Glutamatergic neuron (in vitro differentiated cells): Measurements from ENCODE around the gene SNRNP25. TPM values are rescaled to one million over a fixed set of nuclear protein-coding genes. Genes with fewer than 3 reads are reported as not detected.
A peak's percentile ranks its signal among the peaks of the same experiment; 100 is the strongest.

Experiments
- DNase-seq: peaks from one replicate; pipeline ENCODE4 v3.0.0; 2022
- H3K27ac Mint-ChIP-seq: one replicate; pipeline ENCODE4 v1.8.0; 2020; ENCODE audit warnings: mild to moderate bottlenecking, mixed read lengths, inconsistent platforms; ENCODE audit not compliant: unreplicated experiment
- H3K27me3 Mint-ChIP-seq: one replicate; pipeline ENCODE4 v1.8.0; 2020; ENCODE audit warnings: mild to moderate bottlenecking, moderate library complexity, mixed read lengths, inconsistent platforms; ENCODE audit not compliant: unreplicated experiment
- H3K36me3 Mint-ChIP-seq: one replicate; pipeline ENCODE4 v1.8.0; 2020; ENCODE audit warnings: mild to moderate bottlenecking, mixed read lengths, inconsistent platforms; ENCODE audit not compliant: unreplicated experiment
- H3K4me1 Mint-ChIP-seq: one replicate; pipeline ENCODE4 v1.8.0; 2020; ENCODE audit warnings: mild to moderate bottlenecking, low read depth, mixed read lengths, inconsistent platforms; ENCODE audit not compliant: unreplicated experiment
- H3K4me3 Mint-ChIP-seq: one replicate; pipeline ENCODE4 v1.8.0; 2020; ENCODE audit warnings: mild to moderate bottlenecking, mixed read lengths, inconsistent platforms; ENCODE audit not compliant: unreplicated experiment
- H3K9me3 Mint-ChIP-seq: one replicate; pipeline ENCODE4 v1.8.0; 2020; ENCODE audit warnings: mild to moderate bottlenecking, moderate library complexity, mixed read lengths, inconsistent platforms; ENCODE audit not compliant: unreplicated experiment
- CTCF ChIP-seq: fragments of 200-600 bp; sonication (generic); IDR thresholded peaks from one replicate; pipeline ENCODE4 v1.5.0; 2021; ENCODE audit not compliant: partially characterized antibody, unreplicated experiment
- total RNA-seq: library from RNA; stranded (reverse); fragmentation: NEBNext Ultra II Directional; extraction: Animal tissue kit (Norgen Biotek cat#: 25700); gene quantifications from one replicate; pipeline ENCODE4 v1.2.1, GENCODE V29; 2021; ENCODE audit not compliant: unreplicated experiment

Gene SNRNP25
- total RNA-seq, 1 donor from 2014 or later = 21.5 TPM

GRCh38 chr16:74747-75334, 21.2 kb downstream of the SNRNP25 start:
- no peaks in the 10 kb centered on the region for H3K36me3 Mint-ChIP-seq
- TF ChIP-seq CTCF = no peak
- H3K4me3 Mint-ChIP-seq = no peak overlapping the region
- H3K27me3 Mint-ChIP-seq = peaks cover 7% of the 10 kb centered on the region
- H3K9me3 Mint-ChIP-seq = no peaks in the 10 kb centered on the region
- no peak for DNase-seq
- H3K27ac Mint-ChIP-seq = peak overlapping the region; percentile 43
- peaks cover 9% of the 10 kb centered on the region for H3K4me1 Mint-ChIP-seq

GRCh38 chr16:75580-76501, 22.2 kb downstream of the SNRNP25 start:
- H3K36me3 Mint-ChIP-seq = no peaks in the 10 kb centered on the region
- no peak for TF ChIP-seq CTCF
- no peak for DNase-seq
- no peak overlapping the region for H3K4me3 Mint-ChIP-seq
- no peaks in the 10 kb centered on the region for H3K9me3 Mint-ChIP-seq
- no peak overlapping the region for H3K27ac Mint-ChIP-seq
- peaks cover 9% of the 10 kb centered on the region for H3K4me1 Mint-ChIP-seq
- H3K27me3 Mint-ChIP-seq = peaks cover 7% of the 10 kb centered on the region

DNA sequence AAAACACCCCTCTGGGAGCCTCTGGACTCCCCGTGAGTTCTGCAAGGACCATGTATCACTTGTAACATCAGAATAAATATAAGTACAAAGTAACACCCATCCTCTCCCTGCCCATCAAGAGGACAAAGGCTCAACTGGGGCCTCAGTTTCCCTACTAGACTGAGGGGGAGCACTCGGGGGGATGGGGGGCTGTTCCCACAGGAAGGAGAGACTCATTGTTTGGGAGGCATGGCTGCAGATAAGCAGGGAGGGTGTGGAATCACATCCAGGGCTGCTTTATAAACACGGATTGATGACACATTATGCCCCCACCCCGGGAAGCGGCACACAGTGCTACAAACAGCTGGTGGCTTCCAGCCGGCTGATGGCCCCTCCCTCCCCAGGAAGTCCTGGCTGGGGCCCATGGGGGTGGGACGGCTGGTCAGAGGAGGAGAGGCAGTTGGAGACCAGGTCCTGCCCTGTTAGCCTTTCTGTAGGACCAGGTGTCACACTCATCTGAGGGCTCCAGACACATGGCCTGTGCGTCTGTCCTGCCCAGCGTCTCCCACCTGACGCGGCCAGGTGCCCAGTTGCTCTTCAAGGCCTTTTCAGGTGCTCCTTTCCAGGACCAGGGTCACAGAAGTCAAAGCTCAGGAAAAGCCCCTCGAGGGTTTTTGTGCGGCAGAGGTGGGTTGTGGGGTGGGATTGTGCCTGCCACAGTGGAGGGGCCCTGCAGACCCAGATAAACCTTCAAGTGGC, 23.1 kb downstream of the SNRNP25 start:
- no peak overlapping the region for H3K4me3 Mint-ChIP-seq
- no peak for DNase-seq
- H3K36me3 Mint-ChIP-seq = no peaks in the 10 kb centered on the region
- TF ChIP-seq CTCF = no peak
- H3K9me3 Mint-ChIP-seq = no peaks in the 10 kb centered on the region
- peaks cover 5% of the 10 kb centered on the region for H3K4me1 Mint-ChIP-seq
- H3K27me3 Mint-ChIP-seq = peaks cover 5% of the 10 kb centered on the region
- no peak overlapping the region for H3K27ac Mint-ChIP-seq

GRCh38 chr16:77273-77806, 23.7 kb downstream of the SNRNP25 start:
- no peak overlapping the region for H3K27ac Mint-ChIP-seq
- H3K27me3 Mint-ChIP-seq = peaks cover 5% of the 10 kb centered on the region
- peak overlapping the region; percentile 61 for H3K4me3 Mint-ChIP-seq
- H3K4me1 Mint-ChIP-seq = peaks cover 5% of the 10 kb centered on the region
- no peaks in the 10 kb centered on the region for H3K36me3 Mint-ChIP-seq
- TF ChIP-seq CTCF = no peak
- peak; percentile 65 for DNase-seq
- no peaks in the 10 kb centered on the region for H3K9me3 Mint-ChIP-seq
